HCT116 (cell line): ENCODE data around the gene RAB31. TPM values are rescaled to one million over a fixed set of nuclear protein-coding genes. Genes with fewer than 3 reads are reported as not detected.
A peak's percentile ranks its signal among the peaks of the same experiment; 100 is the strongest.

Experiments used
- ATAC-seq: fragments of 200-7000 bp; cut with Tn5 transposase; 2 replicates; pipeline ENCODE4 v1.9.1; 2020; ENCODE audit warnings: mild to moderate bottlenecking, moderate library complexity
- BruUV-seq: library from RNA; stranded (reverse); fragments of 400-500 nt; replicated peaks from 2 replicates; lab custom pipeline; 2021; lab: Mats Ljungman, UMichigan
- CTCF ChIA-PET: fragments of 300-600 bp; sonication (Branson Sonifier 250); formaldehyde crosslinking; loops from one replicate; lab custom pipeline; 2021; ENCODE audit warnings: antibody characterized with exemption; lab: Charles Lee
- POLR2A ChIA-PET: fragments of 300-600, 350-600 bp; sonication (Branson Sonifier 250); formaldehyde crosslinking; loops from one replicate; lab custom pipeline; 2021; ENCODE audit warnings: antibody characterized with exemption; lab: Charles Lee
- RAD21 ChIA-PET, 2 experiments: fragments of 300-600 bp; sonication (Branson Sonifier 250); formaldehyde crosslinking; loops; one replicate each; lab custom pipeline; 2023; ENCODE audit warnings: low total read pairs in 2 of 2; ENCODE audit not compliant: uncharacterized antibody in 2 of 2, unreplicated experiment in 2 of 2, low non-redundant PET in 1 of 2; lab: Charles Lee
- DNase-seq: peaks from one replicate; pipeline ENCODE4 v3.0.0-alpha.2; 2010; ENCODE audit warnings: low read depth, low spot score
- H2AFZ ChIP-seq: fragments of 200-600 bp; shearing (Covaris generic), sonication (generic); 2 replicates; pipeline ENCODE4 v1.6.1; 2017; ENCODE audit warnings: low read depth, mixed run types, mixed read lengths, antibody characterized with exemption, low read length; ENCODE audit not compliant: poor library complexity, severe bottlenecking
- H3K27ac ChIP-seq: 2 replicates; pipeline ENCODE4 v1.5.1; 2012; ENCODE audit warnings: low read depth, low read length
- H3K27me3 ChIP-seq: fragments of 200-600 bp; sonication (generic); 2 replicates; pipeline ENCODE4 v1.6.1; 2016; ENCODE audit warnings: mixed run types, low read length, mixed read lengths; ENCODE audit not compliant: insufficient read depth
- H3K36me3 ChIP-seq, 2 experiments: fragments of 200-500 bp in 1 of 2; fragments of 200-600 bp in 1 of 2; sonication (Bioruptor generic) in 1 of 2; sonication (generic) in 1 of 2; 2 replicates each; pipeline versions ENCODE4 v1.5.1 to v1.6.1; 2014 to 2016; ENCODE audit warnings: low read length in 2 of 2, inconsistent platforms in 1 of 2, mixed read lengths in 1 of 2, mixed run types in 1 of 2; ENCODE audit not compliant: insufficient read depth in 2 of 2, control insufficient read depth in 1 of 2
- H3K4me1 ChIP-seq, 2 experiments: fragments of 200-600 bp in 1 of 2; sonication (generic) in 1 of 2; 2 replicates each; pipeline versions ENCODE4 v1.5.1 to v1.6.1; 2012 to 2017; ENCODE audit warnings: low read length in 2 of 2, inconsistent platforms in 1 of 2, mild to moderate bottlenecking in 1 of 2, mixed read lengths in 1 of 2, mixed run types in 1 of 2, moderate library complexity in 1 of 2; ENCODE audit not compliant: insufficient read depth in 2 of 2, control insufficient read depth in 1 of 2
- H3K4me2 ChIP-seq: fragments of 200-600 bp; sonication (generic); 2 replicates; pipeline ENCODE4 v1.6.1; 2017; ENCODE audit warnings: mixed run types, low read length, mixed read lengths
- H3K4me3 ChIP-seq, 2 experiments: fragments of 200-600 bp in 1 of 2; sonication (generic) in 1 of 2; replicated peaks in 1 of 2; 2 replicates each; pipeline ENCODE4 v1.5.1; 2011 to 2016; ENCODE audit warnings: low read length in 2 of 2, control low read depth in 1 of 2, low read depth in 1 of 2, mild to moderate bottlenecking in 1 of 2, mixed read lengths in 1 of 2, mixed run types in 1 of 2
- H3K79me2 ChIP-seq: fragments of 200-600 bp; sonication (generic); 2 replicates; pipeline ENCODE4 v1.6.1; 2017; ENCODE audit warnings: mild to moderate bottlenecking, mixed run types, low read length, moderate library complexity, mixed read lengths; ENCODE audit not compliant: insufficient read depth
- H3K9ac ChIP-seq: fragments of 200-600 bp; sonication (generic); 2 replicates; pipeline ENCODE4 v1.6.1; 2016; ENCODE audit warnings: low read length, mixed read lengths
- H3K9me2 ChIP-seq: fragments of 200-600 bp; sonication (generic), shearing (Covaris generic); 2 replicates; pipeline ENCODE4 v1.6.1; 2017; ENCODE audit warnings: mixed run types, mild to moderate bottlenecking, moderate library complexity; ENCODE audit not compliant: insufficient read depth
- H3K9me3 ChIP-seq, 2 experiments: fragments of 200-500 bp in 1 of 2; fragments of 200-600 bp in 1 of 2; sonication (Bioruptor generic) in 1 of 2; sonication (generic) in 1 of 2; 2 replicates each; pipeline ENCODE4 v1.6.1; 2014 to 2017; ENCODE audit warnings: low read length in 2 of 2, mixed read lengths in 2 of 2, inconsistent platforms in 1 of 2, low read depth in 1 of 2, mild to moderate bottlenecking in 1 of 2, mixed run types in 1 of 2, moderate library complexity in 1 of 2; ENCODE audit not compliant: control insufficient read depth in 1 of 2, insufficient read depth in 1 of 2
- H4K20me1 ChIP-seq: fragments of 200-600 bp; sonication (generic), shearing (Covaris generic); 2 replicates; pipeline ENCODE4 v1.6.1; 2017; ENCODE audit warnings: mixed run types, mild to moderate bottlenecking, moderate library complexity; ENCODE audit not compliant: insufficient read depth
- ATF3 ChIP-seq: IDR thresholded peaks from 2 replicates; pipeline ENCODE4 v1.6.1; 2012
- CBX3 ChIP-seq: IDR thresholded peaks from 2 replicates; pipeline ENCODE4 v1.6.1; 2012; ENCODE audit warnings: low read depth
- CTCF ChIP-seq, 3 experiments: fragments of 200-600 bp in 1 of 3; sonication (generic) in 1 of 3; IDR thresholded peaks in 2 of 3; conservative IDR thresholded peaks in 1 of 3; 2 replicates each; pipeline ENCODE4 v1.5.1; 2012 to 2017; ENCODE audit warnings: low read depth in 2 of 3, low read length in 2 of 3, antibody characterized with exemption in 1 of 3, borderline replicate concordance in 1 of 3, control low read depth in 1 of 3, mild to moderate bottlenecking in 1 of 3, mixed read lengths in 1 of 3, mixed run types in 1 of 3, moderate library complexity in 1 of 3; ENCODE audit not compliant: insufficient read depth in 1 of 3
- EGR1 ChIP-seq: IDR thresholded peaks from 2 replicates; pipeline ENCODE4 v1.6.1; 2012; ENCODE audit warnings: low read depth
- ELF1 ChIP-seq: IDR thresholded peaks from 2 replicates; pipeline ENCODE4 v1.6.1; 2012; ENCODE audit warnings: low read depth, borderline replicate concordance
- EZH2phosphoT487 ChIP-seq: fragments of 200-600 bp; IDR thresholded peaks from 2 replicates; pipeline ENCODE4 v1.6.1; 2018; ENCODE audit warnings: antibody characterized with exemption, borderline replicate concordance
- FOSL1 ChIP-seq: IDR thresholded peaks from 2 replicates; pipeline ENCODE4 v1.6.1; 2012; ENCODE audit warnings: low read depth
- JUND ChIP-seq: IDR thresholded peaks from 2 replicates; pipeline ENCODE4 v1.6.1; 2012
- POLR2A ChIP-seq: IDR thresholded peaks from 2 replicates; pipeline ENCODE4 v1.7.0; 2011; ENCODE audit warnings: borderline replicate concordance; ENCODE audit not compliant: insufficient read depth, insufficient read length; ENCODE audit errors: extremely low read depth
- RAD21 ChIP-seq: IDR thresholded peaks from 2 replicates; pipeline ENCODE4 v1.6.1; 2012; ENCODE audit warnings: low read depth, mild to moderate bottlenecking
- SIN3A ChIP-seq: IDR thresholded peaks from 2 replicates; pipeline ENCODE4 v1.6.1; 2012; ENCODE audit warnings: low read depth
- SP1 ChIP-seq: IDR thresholded peaks from 2 replicates; pipeline ENCODE4 v1.6.1; 2012; ENCODE audit warnings: low read depth
- SRF ChIP-seq: IDR thresholded peaks from 2 replicates; pipeline ENCODE4 v1.6.1; 2012; ENCODE audit warnings: low read depth
- TCF7L2 ChIP-seq: IDR thresholded peaks from 2 replicates; pipeline ENCODE4 v1.7.0; 2011; ENCODE audit warnings: borderline replicate concordance, inconsistent platforms; ENCODE audit not compliant: insufficient read depth, insufficient read length; ENCODE audit errors: extremely low read depth
- ZBTB33 ChIP-seq: IDR thresholded peaks from 2 replicates; pipeline ENCODE4 v1.6.1; 2011; ENCODE audit warnings: mild to moderate bottlenecking, low read length, moderate library complexity; ENCODE audit not compliant: insufficient replicate concordance; ENCODE audit errors: extremely low read depth
- ZFX ChIP-seq: fragments of 450-650 bp; IDR thresholded peaks from 2 replicates; pipeline ENCODE4 v1.6.1; 2017
- ZNF274 ChIP-seq: fragments of 200-500 bp; sonication (Bioruptor generic); IDR thresholded peaks from 2 replicates; pipeline ENCODE4 v1.6.1; 2014; ENCODE audit warnings: mild to moderate bottlenecking, low read depth, low read length, inconsistent platforms
- intact Hi-C: fragments of 100-400 bp; cut with micrococcal nuclease; formaldehyde crosslinking; loops from 2 replicates; pipeline ENCODE4 v1.10.0; 2022
- total RNA-seq: library from RNA; stranded (reverse); gene quantifications from one replicate; pipeline ENCODE4 v1.2.1, GENCODE V29; 2021; ENCODE audit not compliant: unreplicated experiment

The RAB31 gene
- total RNA-seq, 1 experiment from 2014 or later: 46.9 TPM

DNA sequence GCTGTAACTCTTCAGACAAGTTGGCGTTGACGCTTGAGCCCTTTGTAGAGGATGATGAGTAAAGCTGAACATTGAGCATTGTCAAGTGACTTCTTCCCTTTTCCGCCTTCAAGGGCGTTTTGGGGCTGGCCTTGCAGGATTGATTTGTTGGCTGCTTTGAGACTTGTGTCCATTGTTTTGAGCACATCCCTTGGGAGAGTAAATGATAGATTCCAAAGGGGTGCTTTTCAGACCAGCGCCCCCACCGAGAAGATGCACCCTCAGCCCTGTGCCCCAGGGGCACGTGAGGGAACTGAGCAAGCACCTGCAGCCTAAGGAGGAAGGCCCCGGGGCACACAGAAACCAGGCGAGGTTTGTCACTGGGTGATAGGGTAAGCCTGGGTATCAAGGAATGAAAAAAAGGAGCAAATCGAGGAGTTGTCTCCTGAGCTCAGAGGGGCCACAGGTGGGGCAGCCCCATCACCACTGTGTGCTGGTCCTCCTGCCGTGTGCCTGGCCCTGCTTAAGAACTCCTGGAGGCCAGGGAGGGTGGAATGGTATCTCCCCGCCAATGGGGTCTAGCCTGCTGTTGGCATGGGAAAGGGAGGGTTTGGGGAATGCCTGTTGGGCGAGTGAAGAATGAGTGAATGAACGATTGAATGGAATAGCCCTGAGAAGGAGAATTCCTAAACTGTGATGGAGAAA, 64.0 kb downstream of the RAB31 start:
- peaks cover 0 to 20% of the 10 kb centered on the region in 2 experiments; a peak in 3 of 4 replicates for H3K4me1 ChIP-seq
- H3K4me2 ChIP-seq: peak overlapping the region; percentile 52
- no peak overlapping the region for H3K4me3 ChIP-seq
- intact Hi-C loops: loop anchor here (1.0 to 5.0 kb wide), 4 partner anchors 87 to 195 kb away; no protein-coding TSS in a partner anchor
- RAD21 ChIA-PET: no interaction called here
- DNase-seq (no peak), ATAC-seq (no peak)
- no peaks in the 10 kb centered on the region for H3K9me2 ChIP-seq
- H2AFZ ChIP-seq: no peak overlapping the region
- TF ChIP-seq ZBTB33: no peak
- TF ChIP-seq FOSL1: no peak
- no peak for TF ChIP-seq ELF1
- no peak for TF ChIP-seq POLR2A
- no peak for TF ChIP-seq ZNF274
- no peak for TF ChIP-seq SIN3A
- TF ChIP-seq CTCF (IDR thresholded peaks at IDR 0.05 in 2 of 3, conservative IDR thresholded peaks at IDR 0.05 in 1 of 3; ENCODE audit: borderline replicate concordance in 1 of 3, insufficient read depth in 1 of 3, low read depth in 2 of 3, low read length in 2 of 3): no peak
- no peak for TF ChIP-seq SRF
- TF ChIP-seq JUND: no peak
- TF ChIP-seq SP1: no peak
- no peak for TF ChIP-seq EZH2phosphoT487
- TF ChIP-seq ZFX: no peak
- no peak for TF ChIP-seq RAD21
- TF ChIP-seq ATF3: no peak
- no peak for TF ChIP-seq TCF7L2
- no peak for TF ChIP-seq CBX3
- no peak for TF ChIP-seq EGR1
- no peaks in the 10 kb centered on the region for H3K27me3 ChIP-seq
- H3K36me3 ChIP-seq: no peaks in the 10 kb centered on the region
- no peaks in the 10 kb centered on the region for H3K9me3 ChIP-seq
- no peak overlapping the region for H3K9ac ChIP-seq
- BruUV-seq: no TSS peak
- peaks cover 9% of the 10 kb centered on the region; the same call in 1 of the 2 replicates for H3K79me2 ChIP-seq
- H4K20me1 ChIP-seq: no peaks in the 10 kb centered on the region
- POLR2A ChIA-PET: no interaction called here
- CTCF ChIA-PET: no interaction called here
- H3K27ac ChIP-seq: no peak overlapping the region
